Measurements from ENCODE around the gene SLC37A4.
"Not testable (repeated sequence)": the region's sequence is repeated elsewhere in the genome, so short reads cannot be mapped to it uniquely, and the experiment has no call there.

Gene SLC37A4

GRCh38 chr11:119042927-119043326, 12.2 kb upstream of the SLC37A4 start:
- no peak for DNase-seq (ENCODE audit: insufficient read length, low spot score)
- FAIRE-seq: no peak

DNA sequence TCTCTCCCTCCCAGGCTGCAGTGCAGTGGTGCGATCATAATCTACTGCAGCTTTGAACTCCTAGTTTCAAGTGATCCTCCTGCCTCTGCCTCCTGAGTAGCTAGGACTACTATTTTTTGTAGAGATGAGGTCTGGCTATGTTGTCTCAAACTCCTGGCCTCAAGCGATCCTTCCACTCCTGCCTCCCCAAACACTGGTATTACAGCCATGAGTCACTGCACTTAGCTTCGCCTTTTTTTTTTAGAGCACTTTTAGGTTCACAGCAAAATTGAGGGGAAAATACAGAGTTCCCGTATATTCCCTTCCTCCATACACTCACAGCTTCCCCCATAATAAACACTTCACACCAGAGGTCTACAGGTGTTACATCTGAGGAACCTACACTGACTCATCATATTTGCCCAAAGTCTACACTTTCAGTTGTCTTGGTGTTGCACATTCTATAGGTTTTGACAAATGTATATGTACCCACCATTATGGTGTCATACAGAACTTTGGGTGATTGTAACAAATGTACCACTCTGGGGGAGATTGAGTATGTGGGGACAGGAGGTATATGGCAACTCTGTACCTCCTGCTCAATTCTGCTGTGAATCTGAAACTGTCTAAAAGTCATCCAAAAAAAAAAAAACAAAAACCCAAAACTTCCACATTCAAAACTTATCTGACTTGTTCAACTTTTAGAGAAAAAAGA, 11.3 kb upstream of the SLC37A4 start:
- no peak for DNase-seq (ENCODE audit: insufficient read length, low spot score)

GRCh38 chr11:119039471-119039870, 8.8 kb upstream of the SLC37A4 start:
- DNase-seq (ENCODE audit: insufficient read length, low spot score): not testable (repeated sequence)

More for the DNA sequence above, 11.3 kb upstream of the SLC37A4 start:
- FAIRE-seq: no peak

DNA sequence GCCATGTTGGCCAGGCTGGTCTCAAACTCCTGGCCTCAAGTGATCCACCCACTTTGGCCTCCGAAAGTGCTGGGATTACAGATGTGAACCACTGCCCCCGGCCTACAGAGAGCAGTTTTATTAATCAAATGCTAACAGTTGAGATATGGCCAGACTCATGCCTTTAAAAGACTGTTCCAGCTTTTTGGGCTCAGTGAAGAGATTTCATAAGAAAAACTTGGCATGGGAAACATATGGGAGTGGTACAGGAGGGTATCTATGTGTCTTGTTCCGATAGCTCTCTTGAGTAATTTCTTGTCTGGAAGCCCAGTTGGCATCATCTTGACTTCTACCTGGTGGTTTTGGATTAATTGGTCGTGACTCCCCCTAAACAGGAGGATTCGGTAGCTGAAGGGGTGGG, 8.2 kb upstream of the SLC37A4 start:
- FAIRE-seq: no peak

More at GRCh38 chr11:119039471-119039870, 8.8 kb upstream of the SLC37A4 start:
- FAIRE-seq: not testable (repeated sequence)

GRCh38 chr11:119034813-119035212, 4.1 kb upstream of the SLC37A4 start:
- DNase-seq (ENCODE audit: insufficient read length, low spot score) (no peak), FAIRE-seq (no peak)

More for the DNA sequence above, 8.2 kb upstream of the SLC37A4 start:
- DNase-seq (ENCODE audit: insufficient read length, low spot score): no peak

DNA sequence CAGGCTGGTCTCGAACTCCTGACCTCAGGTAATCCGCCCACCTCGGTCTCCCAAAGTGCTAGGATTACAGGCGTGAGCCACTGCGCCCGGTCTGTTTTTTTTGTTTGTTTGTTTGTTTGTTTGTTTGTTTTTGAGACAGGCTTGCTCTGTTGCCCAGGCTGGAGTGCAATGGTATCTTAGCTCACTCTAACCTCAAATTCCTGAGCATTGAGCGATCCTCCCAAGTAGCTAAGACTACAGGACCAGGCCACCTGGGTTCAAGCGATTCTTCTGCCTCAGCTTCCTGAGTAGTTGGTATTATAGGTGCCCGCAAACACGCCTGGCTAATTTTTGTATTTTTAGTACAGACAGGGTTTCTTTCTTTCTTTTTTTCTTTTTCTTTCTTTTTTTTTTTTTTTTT, 2.7 kb upstream of the SLC37A4 start:
- FAIRE-seq; DNase-seq (ENCODE audit: insufficient read length, low spot score): not testable (repeated sequence)

DNA sequence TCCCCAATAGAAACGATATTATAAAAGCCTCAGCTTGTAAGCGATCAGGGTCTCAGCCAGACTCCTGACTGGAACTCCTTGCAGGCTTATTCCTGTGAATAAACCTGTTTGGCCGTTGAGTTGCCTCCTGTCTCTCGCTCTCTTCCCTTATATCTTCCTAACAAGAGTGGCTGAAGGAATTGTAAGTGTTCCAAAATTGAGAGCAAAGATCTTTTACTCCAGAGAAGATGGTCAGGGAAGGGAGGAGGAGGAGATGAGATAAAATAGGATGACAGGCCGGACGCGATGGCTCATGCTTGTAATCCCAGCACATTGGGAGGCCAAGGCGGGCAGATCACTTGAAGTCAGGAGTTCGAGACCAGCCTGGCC, 1.2 kb upstream of the SLC37A4 start:
- FAIRE-seq (no peak), DNase-seq (ENCODE audit: insufficient read length, low spot score) (no peak)

DNA sequence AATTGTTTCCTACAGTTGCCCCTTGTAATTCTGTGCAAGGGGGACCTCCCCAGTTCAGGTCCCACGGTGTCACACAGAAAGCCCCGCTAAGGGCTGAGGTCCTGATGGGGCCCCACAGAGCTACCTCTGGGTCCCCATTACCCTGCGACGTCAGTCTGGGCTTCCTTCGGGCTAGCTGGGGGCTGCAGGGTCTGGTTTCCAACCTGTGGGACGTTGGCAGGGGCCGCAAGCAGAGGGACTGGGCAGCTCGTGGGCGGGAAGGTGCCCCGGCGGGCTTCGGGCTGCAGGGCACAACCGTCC, 698 bp downstream of the SLC37A4 start:
- FAIRE-seq: no peak
- DNase-seq (ENCODE audit: insufficient read length, low spot score): no peak

DNA sequence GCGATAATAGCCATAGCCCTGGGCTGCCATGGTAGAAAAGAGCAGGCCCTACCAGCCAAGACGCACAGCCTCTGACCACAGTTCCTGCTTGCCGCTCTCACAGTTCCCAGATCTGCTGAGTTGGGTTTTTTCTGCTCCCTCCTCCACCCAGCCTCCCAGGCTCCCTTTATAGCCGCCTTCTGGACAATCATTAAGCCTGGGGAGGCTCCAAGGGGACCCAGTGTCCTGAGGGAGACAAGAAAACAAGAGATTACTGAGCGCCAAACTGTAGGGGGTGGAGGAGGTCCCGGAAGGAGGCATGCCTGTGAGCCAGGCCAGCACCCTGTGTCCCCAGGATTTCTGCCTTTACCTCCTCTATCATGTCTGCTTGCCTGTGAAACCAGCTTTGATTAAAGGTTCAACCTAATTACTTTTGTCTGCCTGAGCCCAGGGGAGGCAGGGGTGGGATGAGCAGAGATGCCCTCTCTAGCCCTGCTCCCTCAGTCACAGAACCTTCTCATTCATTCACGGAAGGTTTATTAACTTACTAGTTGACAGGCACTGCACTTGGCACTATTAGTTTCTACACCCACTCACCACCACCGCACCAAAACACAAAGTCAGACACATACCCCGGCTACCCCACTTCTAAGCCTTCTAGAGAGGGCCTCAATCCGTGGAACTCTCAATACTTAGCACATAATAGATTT, 1.2 kb downstream of the SLC37A4 start:
- no peak for FAIRE-seq
- DNase-seq (ENCODE audit: insufficient read length, low spot score): no peak

DNA sequence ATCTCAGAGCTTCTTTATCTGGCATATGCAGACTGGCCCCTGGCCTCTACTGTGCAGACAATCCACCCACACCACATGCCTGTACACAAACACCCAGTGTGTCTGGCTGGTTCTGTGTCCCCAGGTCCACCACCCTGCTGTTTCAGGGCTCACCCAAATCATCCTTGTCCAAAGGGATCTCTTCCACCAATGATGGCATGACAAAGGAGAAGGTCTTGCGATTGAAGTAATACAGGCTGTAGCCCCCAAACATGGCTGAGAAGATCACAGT, 1.7 kb downstream of the SLC37A4 start:
- FAIRE-seq (no peak), DNase-seq (ENCODE audit: insufficient read length, low spot score) (no peak)

DNA sequence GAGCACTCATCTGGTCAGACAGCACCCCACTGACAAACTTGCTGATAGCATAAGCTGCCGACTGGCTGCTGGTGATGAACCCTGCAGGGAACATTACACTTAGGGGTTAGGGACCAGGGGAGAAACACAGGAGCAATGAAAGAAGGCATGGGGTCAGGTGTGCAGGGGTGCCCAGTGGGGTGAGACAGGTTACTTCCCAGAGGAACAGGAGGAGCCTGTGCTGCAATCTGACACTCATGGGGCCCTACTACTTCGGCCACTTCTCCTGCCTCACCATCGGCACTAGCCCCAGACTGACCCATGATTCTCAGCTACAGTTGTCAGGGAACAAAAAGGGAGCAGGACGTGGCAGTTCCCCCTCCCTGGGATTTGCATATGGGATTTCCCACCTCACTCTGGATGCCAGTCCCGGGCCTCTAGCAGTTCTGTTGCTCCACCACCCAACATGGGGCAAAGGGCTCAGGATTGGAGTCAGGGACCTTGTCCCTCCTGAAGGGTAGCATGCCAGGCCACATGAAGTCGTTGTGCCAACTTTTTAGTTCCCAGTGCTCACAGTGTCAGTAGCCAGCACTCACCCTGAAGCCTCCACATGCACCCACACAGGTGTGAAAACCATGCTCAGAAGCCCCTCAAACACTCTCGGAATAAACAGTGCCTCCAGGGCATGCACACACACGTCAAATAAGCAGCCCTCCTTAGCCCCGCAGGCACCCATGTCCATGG, 2.2 kb downstream of the SLC37A4 start:
- DNase-seq (ENCODE audit: insufficient read length, low spot score) (no peak), FAIRE-seq (no peak)

DNA sequence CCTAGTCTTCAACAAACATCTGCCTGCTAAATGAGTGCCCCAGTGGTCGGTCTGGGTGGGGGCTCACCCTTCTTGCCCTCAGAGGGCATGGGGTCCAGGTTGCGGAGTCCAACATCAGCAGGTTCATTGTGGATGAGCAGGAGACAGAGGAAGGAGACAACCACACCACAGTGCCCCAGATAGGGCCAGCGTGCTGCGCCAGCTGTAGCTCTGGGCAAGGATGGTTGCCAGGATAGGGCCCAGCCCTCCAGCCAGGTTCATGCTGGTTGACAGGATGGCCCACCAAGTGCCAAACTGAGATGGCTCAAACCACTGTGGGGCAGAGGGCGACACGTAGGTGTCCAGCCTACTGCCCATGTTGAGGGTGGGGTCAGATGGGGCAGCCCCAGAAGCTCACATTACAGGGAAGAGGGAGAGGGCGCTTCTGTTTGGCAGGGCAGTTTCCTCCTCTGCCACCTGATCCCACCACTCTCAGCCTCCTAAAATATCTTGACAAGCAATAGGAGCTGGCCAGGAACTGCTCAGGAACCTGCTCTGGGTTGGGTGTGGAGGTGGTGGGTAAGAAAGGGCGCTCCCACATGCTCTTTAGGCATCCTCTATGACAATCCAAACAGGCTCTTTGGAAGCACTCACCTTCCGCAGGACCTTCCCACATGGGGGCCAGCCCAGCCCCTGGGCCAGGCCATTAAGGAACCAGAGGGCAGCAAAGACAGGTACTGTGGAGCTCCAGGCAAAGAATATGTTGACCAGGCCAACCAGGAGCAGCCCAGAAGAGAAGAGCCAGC, 2.9 kb downstream of the SLC37A4 start:
- DNase-seq (ENCODE audit: insufficient read length, low spot score): no peak
- no peak for FAIRE-seq

- FAIRE-seq (no peak), DNase-seq (ENCODE audit: insufficient read length, low spot score) (no peak)
Observed at GRCh38 chr11:119026970-119027369, 3.7 kb downstream of the SLC37A4 start.

DNA sequence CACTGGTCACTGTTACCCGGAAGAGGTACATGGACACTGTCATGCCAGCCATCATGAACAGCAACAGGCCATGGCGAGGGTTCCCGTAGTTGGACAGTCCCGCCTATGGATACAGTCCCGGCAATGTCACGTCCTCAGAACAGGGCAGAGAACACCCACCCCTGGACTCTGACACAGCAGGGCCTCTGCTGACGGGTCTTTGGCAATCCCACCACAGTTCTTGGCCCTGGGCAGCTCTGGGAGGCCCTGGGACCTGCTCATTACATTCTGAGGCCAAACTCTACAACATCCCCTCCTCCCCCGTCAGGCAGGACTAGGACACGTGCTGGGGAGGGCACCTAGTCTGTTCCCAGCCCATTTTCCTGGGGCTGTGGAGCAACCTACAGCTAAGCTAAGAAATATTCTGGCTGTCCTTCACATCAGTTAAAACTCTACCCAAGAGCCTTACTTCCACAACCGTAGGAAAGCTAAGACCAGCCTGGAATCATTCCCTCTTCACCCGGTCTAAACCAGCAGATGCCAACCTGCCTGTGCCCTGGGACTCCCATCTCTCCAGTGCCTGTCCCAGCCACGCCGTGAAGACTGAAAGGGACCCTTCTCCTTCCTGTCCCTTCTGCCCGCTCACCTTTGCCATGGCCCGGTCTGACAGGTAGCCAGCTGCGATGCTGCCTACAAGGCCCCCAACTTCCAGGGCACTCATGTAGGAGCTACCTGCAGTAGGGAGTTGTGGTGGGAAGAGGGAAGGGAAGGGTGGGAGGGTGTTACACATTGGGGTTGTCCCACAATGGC, 4.5 kb downstream of the SLC37A4 start:
- no peak for FAIRE-seq
- no peak for DNase-seq (ENCODE audit: insufficient read length, low spot score)

GRCh38 chr11:119025541-119025940, 5.1 kb downstream of the SLC37A4 start:
- FAIRE-seq (no peak), DNase-seq (ENCODE audit: insufficient read length, low spot score) (no peak)

GRCh38 chr11:119025099-119025473, 5.6 kb downstream of the SLC37A4 start:
- FAIRE-seq (no peak), DNase-seq (ENCODE audit: insufficient read length, low spot score) (no peak)

- no peak for FAIRE-seq
- no peak for DNase-seq (ENCODE audit: insufficient read length, low spot score)
Observed at GRCh38 chr11:119024430-119025098, 6.1 kb downstream of the SLC37A4 start.

- FAIRE-seq (no peak), DNase-seq (ENCODE audit: insufficient read length, low spot score) (no peak)
Observed at GRCh38 chr11:119023741-119024140, 6.9 kb downstream of the SLC37A4 start.

- FAIRE-seq (no peak), DNase-seq (ENCODE audit: insufficient read length, low spot score) (no peak)
Observed at GRCh38 chr11:119021631-119022030, 9.0 kb downstream of the SLC37A4 start.

GRCh38 chr11:119019996-119020395, 10.7 kb downstream of the SLC37A4 start:
- DNase-seq (ENCODE audit: insufficient read length, low spot score) (no peak), FAIRE-seq (no peak)
